SK-N-SH treated with all-trans-retinoic acid at 6 μM for 48 hours (cell line): ENCODE data around the gene ATF5.
A peak's percentile ranks its signal among the peaks of the same experiment; 100 is the strongest.
"Not testable (repeated sequence)": the region's sequence is repeated elsewhere in the genome, so short reads cannot be mapped to it uniquely, and the experiment has no call there.

Experiments used
- ATAC-seq: fragments of 200-7000 bp; cut with Tn5 transposase; 3 replicates; pipeline ENCODE4 v1.9.1; 2020; ENCODE audit warnings: mild to moderate bottlenecking, moderate library complexity
- ARNTL ChIP-seq: fragments of 450-650 bp; formaldehyde crosslinking; IDR thresholded peaks from 2 replicates; pipeline ENCODE4 v1.5.0; 2020; ENCODE audit warnings: low read depth, mild to moderate bottlenecking, moderate library complexity, borderline replicate concordance
- BACH2 ChIP-seq: fragments of 250-450 bp; sonication (Bioruptor Pico); IDR thresholded peaks from 2 replicates; pipeline ENCODE4 v1.9.0; 2021; ENCODE audit warnings: mild to moderate bottlenecking, borderline replicate concordance
- CSDC2 ChIP-seq: fragments of 250-450 bp; sonication (Bioruptor Pico); IDR thresholded peaks from 2 replicates; pipeline ENCODE4 v1.5.0; 2020; ENCODE audit warnings: mild to moderate bottlenecking, moderate library complexity
- ESRRG ChIP-seq: fragments of 250-450 bp; sonication (Bioruptor Pico); IDR thresholded peaks from 2 replicates; pipeline ENCODE4 v1.6.1; 2021; ENCODE audit warnings: mild to moderate bottlenecking
- GLIS3 ChIP-seq: fragments of 250-450 bp; sonication (Bioruptor Pico); IDR thresholded peaks from 2 replicates; pipeline ENCODE4 v1.5.0; 2020; ENCODE audit warnings: mild to moderate bottlenecking, moderate library complexity
- ISL1 ChIP-seq: fragments of 250-450 bp; sonication (Bioruptor Pico); IDR thresholded peaks from 2 replicates; pipeline ENCODE4 v2.1.2; 2022; ENCODE audit warnings: mild to moderate bottlenecking, moderate library complexity
- OSR1 ChIP-seq: fragments of 250-450 bp; sonication (Bioruptor Pico); IDR thresholded peaks from 2 replicates; pipeline ENCODE4 v1.8.0; 2022; ENCODE audit warnings: moderate library complexity, mild to moderate bottlenecking, inconsistent platforms
- PPARA ChIP-seq: fragments of 250-450 bp; sonication (Bioruptor Pico); IDR thresholded peaks from 2 replicates; pipeline ENCODE4 v1.5.0; 2020; ENCODE audit warnings: mild to moderate bottlenecking, borderline replicate concordance
- RARB ChIP-seq: fragments of 250-450 bp; sonication (Bioruptor Pico); IDR thresholded peaks from 2 replicates; pipeline ENCODE4 v1.8.0; 2021; ENCODE audit warnings: mild to moderate bottlenecking, moderate library complexity
- SNAI2 ChIP-seq: fragments of 250-450 bp; sonication (Bioruptor Pico); IDR thresholded peaks from 2 replicates; pipeline ENCODE4 v1.5.0; 2020; ENCODE audit warnings: mild to moderate bottlenecking, moderate library complexity
- TCF4 ChIP-seq: fragments of 250-450 bp; sonication (Bioruptor Pico); IDR thresholded peaks from 2 replicates; pipeline ENCODE4 v1.8.0; 2021; ENCODE audit warnings: mild to moderate bottlenecking, moderate library complexity, borderline replicate concordance
- TOX ChIP-seq: fragments of 250-450 bp; sonication (Bioruptor Pico); IDR thresholded peaks from 2 replicates; pipeline ENCODE4 v1.8.0; 2021; ENCODE audit warnings: mild to moderate bottlenecking, moderate library complexity, borderline replicate concordance
- ZC3H10 ChIP-seq: fragments of 250-450 bp; sonication (Bioruptor Pico); IDR thresholded peaks from 2 replicates; pipeline ENCODE4 v1.5.1; 2021; ENCODE audit warnings: mild to moderate bottlenecking, moderate library complexity
- ZFP3 ChIP-seq: fragments of 250-450 bp; sonication (Bioruptor Pico); IDR thresholded peaks from 2 replicates; pipeline ENCODE4 v1.5.0; 2020; ENCODE audit warnings: mild to moderate bottlenecking, moderate library complexity
- ZFP30 ChIP-seq: fragments of 450-650 bp; formaldehyde crosslinking; IDR thresholded peaks from 2 replicates; pipeline ENCODE4 v1.5.0; 2022; ENCODE audit warnings: mild to moderate bottlenecking, moderate library complexity
- ZNF565 ChIP-seq: fragments of 450-650 bp; formaldehyde crosslinking; conservative IDR thresholded peaks from 2 replicates; pipeline ENCODE4 v1.5.0; 2020; ENCODE audit warnings: low read depth, mild to moderate bottlenecking, moderate library complexity
- ZNF70 ChIP-seq: fragments of 450-650 bp; formaldehyde crosslinking; IDR thresholded peaks from 2 replicates; pipeline ENCODE4 v1.5.0; 2020; ENCODE audit warnings: mild to moderate bottlenecking, moderate library complexity
- ZNF8 ChIP-seq: fragments of 450-650 bp; formaldehyde crosslinking; IDR thresholded peaks from 2 replicates; pipeline ENCODE4 v1.5.0; 2020; ENCODE audit warnings: mild to moderate bottlenecking, moderate library complexity
- TF ChIP-seq, protein P1 (sequence below): fragments of 250-450 bp; sonication (Bioruptor Pico); IDR thresholded peaks from 2 replicates; pipeline ENCODE4 v1.5.1; 2021; ENCODE audit warnings: mild to moderate bottlenecking, moderate library complexity
- TF ChIP-seq, protein P2 (sequence below): fragments of 250-450 bp; sonication (Bioruptor Pico); IDR thresholded peaks from 2 replicates; pipeline ENCODE4 v1.8.0; 2021; ENCODE audit warnings: low read depth, mild to moderate bottlenecking, moderate library complexity, borderline replicate concordance
- TF ChIP-seq, protein P3 (sequence below): fragments of 250-450 bp; sonication (Bioruptor Pico); IDR thresholded peaks from 2 replicates; pipeline ENCODE4 v1.8.0; 2020; ENCODE audit warnings: mild to moderate bottlenecking, moderate library complexity, borderline replicate concordance
- TF ChIP-seq, protein P4 (sequence below): fragments of 250-450 bp; sonication (Bioruptor Pico); IDR thresholded peaks from 2 replicates; pipeline ENCODE4 v1.5.1; 2020; ENCODE audit warnings: low read depth, mild to moderate bottlenecking, moderate library complexity

ATF5 gene

DNA sequence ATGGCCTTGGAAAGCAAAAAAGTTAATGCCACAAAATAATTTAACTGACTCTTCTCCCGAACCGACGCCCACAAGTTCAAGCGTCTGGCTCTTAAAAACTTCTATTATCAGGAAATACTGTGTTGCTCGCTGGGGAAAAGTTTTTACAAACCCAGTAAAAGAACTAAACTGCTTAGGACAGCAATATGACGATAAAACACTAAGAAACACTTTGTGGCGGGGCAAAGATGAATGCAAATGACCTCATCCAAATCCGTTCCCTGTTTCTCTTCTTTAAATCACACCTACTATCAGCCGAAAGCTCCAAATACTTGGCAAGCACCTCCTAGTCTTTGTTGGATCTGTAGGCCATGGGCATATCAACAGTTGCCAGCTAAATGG, 27.1 kb downstream of the ATF5 start:
- no peak for ATAC-seq
- TF ChIP-seq TCF4: no peak
- no peak for TF ChIP-seq ZC3H10 (CRISPR knock-in tag)
- TF ChIP-seq SNAI2 (CRISPR knock-in tag): no peak
- TF ChIP-seq ESRRG (CRISPR knock-in tag): no peak
- no peak for TF ChIP-seq CSDC2 (CRISPR knock-in tag)
- TF ChIP-seq PPARA: no peak
- TF ChIP-seq, protein P1, sequence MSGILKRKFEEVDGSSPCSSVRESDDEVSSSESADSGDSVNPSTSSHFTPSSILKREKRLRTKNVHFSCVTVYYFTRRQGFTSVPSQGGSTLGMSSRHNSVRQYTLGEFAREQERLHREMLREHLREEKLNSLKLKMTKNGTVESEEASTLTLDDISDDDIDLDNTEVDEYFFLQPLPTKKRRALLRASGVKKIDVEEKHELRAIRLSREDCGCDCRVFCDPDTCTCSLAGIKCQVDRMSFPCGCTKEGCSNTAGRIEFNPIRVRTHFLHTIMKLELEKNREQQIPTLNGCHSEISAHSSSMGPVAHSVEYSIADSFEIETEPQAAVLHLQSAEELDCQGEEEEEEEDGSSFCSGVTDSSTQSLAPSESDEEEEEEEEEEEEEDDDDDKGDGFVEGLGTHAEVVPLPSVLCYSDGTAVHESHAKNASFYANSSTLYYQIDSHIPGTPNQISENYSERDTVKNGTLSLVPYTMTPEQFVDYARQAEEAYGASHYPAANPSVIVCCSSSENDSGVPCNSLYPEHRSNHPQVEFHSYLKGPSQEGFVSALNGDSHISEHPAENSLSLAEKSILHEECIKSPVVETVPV: no peak
- no peak for TF ChIP-seq ZNF8 (CRISPR knock-in tag)
- TF ChIP-seq BACH2: no peak
- TF ChIP-seq, protein P2, sequence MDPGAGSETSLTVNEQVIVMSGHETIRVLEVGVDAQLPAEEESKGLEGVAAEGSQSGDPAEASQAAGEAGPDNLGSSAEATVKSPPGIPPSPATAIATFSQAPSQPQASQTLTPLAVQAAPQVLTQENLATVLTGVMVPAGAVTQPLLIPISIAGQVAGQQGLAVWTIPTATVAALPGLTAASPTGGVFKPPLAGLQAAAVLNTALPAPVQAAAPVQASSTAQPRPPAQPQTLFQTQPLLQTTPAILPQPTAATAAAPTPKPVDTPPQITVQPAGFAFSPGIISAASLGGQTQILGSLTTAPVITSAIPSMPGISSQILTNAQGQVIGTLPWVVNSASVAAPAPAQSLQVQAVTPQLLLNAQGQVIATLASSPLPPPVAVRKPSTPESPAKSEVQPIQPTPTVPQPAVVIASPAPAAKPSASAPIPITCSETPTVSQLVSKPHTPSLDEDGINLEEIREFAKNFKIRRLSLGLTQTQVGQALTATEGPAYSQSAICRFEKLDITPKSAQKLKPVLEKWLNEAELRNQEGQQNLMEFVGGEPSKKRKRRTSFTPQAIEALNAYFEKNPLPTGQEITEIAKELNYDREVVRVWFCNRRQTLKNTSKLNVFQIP (CRISPR knock-in tag): no peak
- TF ChIP-seq, protein P3, sequence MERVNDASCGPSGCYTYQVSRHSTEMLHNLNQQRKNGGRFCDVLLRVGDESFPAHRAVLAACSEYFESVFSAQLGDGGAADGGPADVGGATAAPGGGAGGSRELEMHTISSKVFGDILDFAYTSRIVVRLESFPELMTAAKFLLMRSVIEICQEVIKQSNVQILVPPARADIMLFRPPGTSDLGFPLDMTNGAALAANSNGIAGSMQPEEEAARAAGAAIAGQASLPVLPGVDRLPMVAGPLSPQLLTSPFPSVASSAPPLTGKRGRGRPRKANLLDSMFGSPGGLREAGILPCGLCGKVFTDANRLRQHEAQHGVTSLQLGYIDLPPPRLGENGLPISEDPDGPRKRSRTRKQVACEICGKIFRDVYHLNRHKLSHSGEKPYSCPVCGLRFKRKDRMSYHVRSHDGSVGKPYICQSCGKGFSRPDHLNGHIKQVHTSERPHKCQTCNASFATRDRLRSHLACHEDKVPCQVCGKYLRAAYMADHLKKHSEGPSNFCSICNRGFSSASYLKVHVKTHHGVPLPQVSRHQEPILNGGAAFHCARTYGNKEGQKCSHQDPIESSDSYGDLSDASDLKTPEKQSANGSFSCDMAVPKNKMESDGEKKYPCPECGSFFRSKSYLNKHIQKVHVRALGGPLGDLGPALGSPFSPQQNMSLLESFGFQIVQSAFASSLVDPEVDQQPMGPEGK: no peak
- TF ChIP-seq ZFP30 (CRISPR knock-in tag): no peak
- TF ChIP-seq OSR1 (CRISPR knock-in tag): no peak
- TF ChIP-seq, all 23 proteins: peak for 0

DNA sequence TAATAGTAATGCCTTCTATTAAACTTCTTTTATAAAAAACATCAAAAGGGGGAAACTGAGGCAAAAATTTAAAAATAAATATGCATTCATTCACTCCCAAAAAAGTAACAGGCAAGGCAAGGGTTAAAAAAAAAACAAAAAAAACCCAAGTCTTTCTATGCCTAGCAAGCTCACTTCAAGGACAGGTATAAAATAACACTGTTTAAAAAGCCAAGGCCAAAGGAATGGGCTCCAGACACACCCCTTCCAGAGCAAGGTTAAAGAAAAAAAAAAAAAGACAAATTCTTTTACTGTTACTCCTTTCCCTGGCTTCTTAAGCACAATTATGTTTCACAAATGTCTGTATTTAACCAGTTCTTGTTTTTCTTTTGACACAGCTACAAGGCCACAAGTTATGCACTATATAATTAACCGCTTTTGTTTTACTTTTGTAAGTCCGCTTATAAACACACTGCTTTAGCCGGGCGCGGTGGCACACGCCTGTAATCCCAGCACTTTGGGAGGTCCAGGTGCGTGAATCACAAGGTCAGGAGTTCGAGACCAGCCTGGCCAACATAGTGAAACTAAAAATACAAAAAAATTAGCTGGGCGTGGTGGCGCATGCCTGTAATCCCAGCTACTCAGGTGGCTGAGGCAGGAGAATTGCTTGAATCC, 28.4 kb downstream of the ATF5 start:
- ATAC-seq: no peak
- no peak for TF ChIP-seq TOX (CRISPR knock-in tag)
- no peak for TF ChIP-seq GLIS3 (CRISPR knock-in tag)
- TF ChIP-seq ZNF8 (CRISPR knock-in tag): no peak
- no peak for TF ChIP-seq CSDC2 (CRISPR knock-in tag)
- TF ChIP-seq ZNF565: no peak
- TF ChIP-seq RARB: no peak
- no peak for TF ChIP-seq ZFP3 (CRISPR knock-in tag)
- no peak for TF ChIP-seq SNAI2 (CRISPR knock-in tag)
- TF ChIP-seq ZNF70 (CRISPR knock-in tag): no peak
- TF ChIP-seq ARNTL (CRISPR knock-in tag): no peak
- TF ChIP-seq, protein P2 (CRISPR knock-in tag): no peak
- TF ChIP-seq ZFP30 (CRISPR knock-in tag): no peak
- no peak for TF ChIP-seq ISL1 (CRISPR knock-in tag)
- no peak for TF ChIP-seq TCF4
- TF ChIP-seq, protein P3: no peak
- no peak for TF ChIP-seq OSR1 (CRISPR knock-in tag)
- TF ChIP-seq, protein P4, sequence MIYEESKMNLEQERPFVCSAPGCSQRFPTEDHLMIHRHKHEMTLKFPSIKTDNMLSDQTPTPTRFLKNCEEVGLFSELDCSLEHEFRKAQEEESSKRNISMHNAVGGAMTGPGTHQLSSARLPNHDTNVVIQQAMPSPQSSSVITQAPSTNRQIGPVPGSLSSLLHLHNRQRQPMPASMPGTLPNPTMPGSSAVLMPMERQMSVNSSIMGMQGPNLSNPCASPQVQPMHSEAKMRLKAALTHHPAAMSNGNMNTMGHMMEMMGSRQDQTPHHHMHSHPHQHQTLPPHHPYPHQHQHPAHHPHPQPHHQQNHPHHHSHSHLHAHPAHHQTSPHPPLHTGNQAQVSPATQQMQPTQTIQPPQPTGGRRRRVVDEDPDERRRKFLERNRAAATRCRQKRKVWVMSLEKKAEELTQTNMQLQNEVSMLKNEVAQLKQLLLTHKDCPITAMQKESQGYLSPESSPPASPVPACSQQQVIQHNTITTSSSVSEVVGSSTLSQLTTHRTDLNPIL (CRISPR knock-in tag): no peak
- no peak for TF ChIP-seq PPARA
- no peak for TF ChIP-seq ESRRG (CRISPR knock-in tag)

DNA sequence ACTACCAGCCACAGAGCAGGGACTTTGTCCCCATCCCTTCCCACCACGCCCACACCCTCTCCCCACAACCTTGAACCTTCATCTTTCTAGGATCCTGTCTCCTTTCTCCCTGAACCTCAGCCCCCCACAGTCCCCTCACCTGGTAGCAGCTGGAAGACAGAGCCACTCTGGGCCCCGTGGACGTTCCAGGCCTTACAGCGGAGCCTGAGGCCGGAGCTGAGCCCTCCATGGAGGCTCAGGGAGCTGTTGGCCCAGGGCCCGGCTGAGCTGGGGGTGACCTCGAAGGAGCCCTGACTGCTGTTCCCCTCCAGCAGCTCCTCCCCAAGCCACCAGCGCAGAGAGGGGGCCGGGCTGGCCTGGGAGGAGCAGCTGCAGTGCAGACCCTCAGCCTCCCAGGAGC, 29.1 kb downstream of the ATF5 start:
- not testable (repeated sequence) for ATAC-seq

DNA sequence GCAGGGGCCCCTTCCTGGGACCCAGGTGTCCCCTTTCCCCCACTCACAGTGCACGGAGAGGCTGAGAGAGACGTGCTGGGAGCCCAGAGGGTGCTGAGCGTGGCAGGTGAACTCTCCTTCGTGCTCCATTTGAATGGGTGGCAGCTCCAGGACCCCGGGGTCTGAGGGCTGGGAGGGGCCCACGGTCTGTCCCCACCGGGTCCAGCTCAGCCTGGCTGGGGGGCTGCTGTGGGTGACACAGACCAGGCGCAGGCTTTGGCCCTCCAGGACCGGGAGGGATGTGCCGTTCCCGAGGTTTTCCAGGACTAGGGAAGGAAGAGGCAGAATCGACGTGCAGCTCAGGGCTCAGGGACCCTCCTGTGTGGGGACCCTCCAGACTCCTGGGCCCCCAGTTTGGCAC, 29.6 kb downstream of the ATF5 start:
- not testable (repeated sequence) for ATAC-seq

DNA sequence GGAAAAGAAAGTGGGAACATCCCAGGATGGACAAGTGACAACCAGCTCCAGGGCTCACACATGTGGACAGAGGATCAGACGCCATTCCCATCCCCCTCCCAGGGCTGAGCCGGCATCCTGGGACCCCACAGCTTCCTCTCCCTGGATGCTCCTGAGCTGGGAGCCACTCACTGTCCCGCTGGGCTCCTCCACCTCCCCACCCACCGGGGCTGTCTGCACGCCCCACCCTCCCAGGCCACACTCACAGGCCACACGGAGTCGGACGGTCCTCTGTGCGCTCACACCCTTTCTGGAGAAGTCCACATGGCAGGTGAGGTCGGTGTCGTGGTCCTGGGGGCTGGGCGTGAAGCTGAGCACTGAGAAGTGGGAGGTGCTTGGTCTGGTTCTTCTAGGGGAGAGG, 30.9 kb downstream of the ATF5 start:
- ATAC-seq: peak; percentile 18; the same call in 2 of the 3 replicates

DNA sequence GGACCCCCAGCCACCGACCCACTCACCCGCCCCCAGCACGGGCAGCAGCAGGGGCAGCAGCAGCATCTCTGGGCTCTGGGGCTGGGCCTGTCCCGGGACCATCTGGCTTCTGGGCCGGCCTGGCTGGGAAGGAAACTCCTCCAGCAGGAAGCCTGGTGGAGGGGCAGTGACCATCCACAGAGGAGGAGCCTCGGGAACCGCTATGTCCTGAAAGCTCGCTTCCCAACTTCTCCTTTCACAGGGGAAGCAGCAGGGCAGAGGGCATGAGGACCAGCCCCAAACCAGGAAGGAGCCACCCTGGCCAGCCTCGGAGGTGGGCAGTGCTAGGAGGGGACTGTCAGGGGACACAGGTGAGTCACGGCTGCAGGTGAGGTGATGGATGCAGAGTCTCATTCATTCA, 32.0 kb downstream of the ATF5 start, which contains the start of gene SIGLEC11:
Gene SIGLEC11, minus strand, starts transcription at position 193 of the 400 bp plus-strand sequence. Its CDS starts 91 bp downstream, at position 102.
- peak; percentile 57 for ATAC-seq
